Ovary (tissue), 9 donors: ENCODE measurements around the gene DDT. TPM values are rescaled to one million over a fixed set of nuclear protein-coding genes. Genes with fewer than 3 reads are reported as not detected.

Experiments used
- DNase-seq, 5 donors: peaks; one replicate each; pipeline ENCODE4 v3.0.0-alpha.2; 2019 to 2020
- H3K27ac ChIP-seq, 2 donors: fragments of 200-600 bp; one replicate each; pipeline versions ENCODE4 v1.5.1 to v1.8.0; 2019 to 2022
- H3K27me3 ChIP-seq: fragments of 200-600 bp; one replicate; pipeline ENCODE4 v1.8.0; 2022
- H3K36me3 ChIP-seq: fragments of 200-600 bp; sonication (generic); one replicate; pipeline ENCODE4 v1.5.1; 2019
- H3K4me1 ChIP-seq: one replicate; pipeline ENCODE4 v1.8.1; 2013; ENCODE audit warnings: mild to moderate bottlenecking, moderate library complexity; ENCODE audit not compliant: insufficient read depth
- H3K4me3 ChIP-seq: fragments of 200-600 bp; sonication (generic); one replicate; pipeline ENCODE4 v1.5.1; 2017
- H3K9me3 ChIP-seq, 2 donors: fragments of 200-600 bp in 1 of 2; sonication (generic) in 1 of 2; one replicate each; pipeline versions ENCODE4 v1.5.1 to v1.8.1; 2013 to 2019; ENCODE audit warnings: mild to moderate bottlenecking in 1 of 2, moderate library complexity in 1 of 2
- EP300 ChIP-seq: sonication (generic); formaldehyde crosslinking; IDR thresholded peaks from one replicate; pipeline ENCODE4 v1.6.1; 2017; ENCODE audit warnings: antibody characterized with exemption
- POLR2A ChIP-seq: fragments of 450-650 bp; IDR thresholded peaks from one replicate; pipeline ENCODE4 v1.6.1; 2017; ENCODE audit warnings: antibody characterized with exemption, mild to moderate bottlenecking, moderate library complexity
- WGBS, 3 donors: extraction: QIAGEN DNeasy Blood & Tissue Kit in 1 of 3; methylation state at CpG; one replicate each; pipeline versions ENCODE4 v1.1.5 to v1.1.7; 2013 to 2017; 5-methylcytosine and 5-hydroxymethylcytosine counted together
- intact Hi-C, 4 donors: fragments of 100-400 bp; cut with DNase I; formaldehyde crosslinking; loops; one replicate each; pipeline versions ENCODE4 v1.11.0 to v1.15.1; 2022 to 2023
- polyA plus RNA-seq, 2 donors: library from polyadenylated mRNA; stranded (reverse); fragments of 200-250 nt in 1 of 2; fragments of 350-450 nt in 1 of 2; fragmentation: Illumina TruSeq in 1 of 2; extraction: RNeasy Lipid Tissue Mini Kit (QIAGEN cat#74804) in 1 of 2; gene quantifications; one replicate each; pipeline ENCODE4 v1.2.3, GENCODE V29; 2013 to 2014
- total RNA-seq, 7 donors: library from RNA; depleted of rRNA in 2 of 7; stranded (reverse); fragments of >200 nt in 2 of 7; fragmentation: NEBNext Ultra II Directional in 3 of 7; extraction: Animal tissue kit (Norgen Biotek cat#: 25700) in 3 of 7; gene quantifications; one replicate each; pipeline versions ENCODE4 v1.1.0 to v1.2.4, GENCODE V29; 2016 to 2023
- TF ChIP-seq, protein P1 (sequence below), 3 donors: fragments of 450-650 bp in 2 of 3; fragments of 200-600 bp in 1 of 3; IDR thresholded peaks; one replicate each; pipeline versions ENCODE4 v1.5.1 to v1.8.0; 2016 to 2022; ENCODE audit warnings: antibody characterized with exemption in 3 of 3, mild to moderate bottlenecking in 1 of 3
- donor health status: DM: no; HTN: no; CAD: no; lungs with moderate emphysema.
- donor health status: DM: no; HTN: no; CAD: no.
- donor health status: Bipolar disorder and iron deficiency.
- donor health status: DM: yes; HTN: yes; CAD: no.
- donor health status: DM: no; HTN: no; CAD: no.
- donor health status: DM: yes; HTN: yes; CAD: no.

DDT gene
- total and polyA plus RNA-seq, 9 donors = 34.6 to 236 (median 90.0) TPM

- TF ChIP-seq, protein P1, sequence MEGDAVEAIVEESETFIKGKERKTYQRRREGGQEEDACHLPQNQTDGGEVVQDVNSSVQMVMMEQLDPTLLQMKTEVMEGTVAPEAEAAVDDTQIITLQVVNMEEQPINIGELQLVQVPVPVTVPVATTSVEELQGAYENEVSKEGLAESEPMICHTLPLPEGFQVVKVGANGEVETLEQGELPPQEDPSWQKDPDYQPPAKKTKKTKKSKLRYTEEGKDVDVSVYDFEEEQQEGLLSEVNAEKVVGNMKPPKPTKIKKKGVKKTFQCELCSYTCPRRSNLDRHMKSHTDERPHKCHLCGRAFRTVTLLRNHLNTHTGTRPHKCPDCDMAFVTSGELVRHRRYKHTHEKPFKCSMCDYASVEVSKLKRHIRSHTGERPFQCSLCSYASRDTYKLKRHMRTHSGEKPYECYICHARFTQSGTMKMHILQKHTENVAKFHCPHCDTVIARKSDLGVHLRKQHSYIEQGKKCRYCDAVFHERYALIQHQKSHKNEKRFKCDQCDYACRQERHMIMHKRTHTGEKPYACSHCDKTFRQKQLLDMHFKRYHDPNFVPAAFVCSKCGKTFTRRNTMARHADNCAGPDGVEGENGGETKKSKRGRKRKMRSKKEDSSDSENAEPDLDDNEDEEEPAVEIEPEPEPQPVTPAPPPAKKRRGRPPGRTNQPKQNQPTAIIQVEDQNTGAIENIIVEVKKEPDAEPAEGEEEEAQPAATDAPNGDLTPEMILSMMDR (IDR thresholded peaks at IDR 0.05) = no peak
- TF ChIP-seq EP300 (no peak), POLR2A (no peak)
- H3K36me3 ChIP-seq = no peaks in the 10 kb centered on the region
- H3K27me3 ChIP-seq = no peaks in the 10 kb centered on the region
- no peak overlapping the region for H3K27ac ChIP-seq
- no peaks in the 10 kb centered on the region for H3K4me1 ChIP-seq
- no peak overlapping the region for H3K4me3 ChIP-seq
- DNase-seq = no peak
- intact Hi-C loops = no loop called here
- WGBS, 3 donors = 60 to 73% (median 60%) methylated on average over 3 of the region's 3 CpGs
- H3K9me3 ChIP-seq = no peaks in the 10 kb centered on the region
Observed at GRCh38 chr22:23939017-23939357, 35.3 kb downstream of the DDT start.

DNA sequence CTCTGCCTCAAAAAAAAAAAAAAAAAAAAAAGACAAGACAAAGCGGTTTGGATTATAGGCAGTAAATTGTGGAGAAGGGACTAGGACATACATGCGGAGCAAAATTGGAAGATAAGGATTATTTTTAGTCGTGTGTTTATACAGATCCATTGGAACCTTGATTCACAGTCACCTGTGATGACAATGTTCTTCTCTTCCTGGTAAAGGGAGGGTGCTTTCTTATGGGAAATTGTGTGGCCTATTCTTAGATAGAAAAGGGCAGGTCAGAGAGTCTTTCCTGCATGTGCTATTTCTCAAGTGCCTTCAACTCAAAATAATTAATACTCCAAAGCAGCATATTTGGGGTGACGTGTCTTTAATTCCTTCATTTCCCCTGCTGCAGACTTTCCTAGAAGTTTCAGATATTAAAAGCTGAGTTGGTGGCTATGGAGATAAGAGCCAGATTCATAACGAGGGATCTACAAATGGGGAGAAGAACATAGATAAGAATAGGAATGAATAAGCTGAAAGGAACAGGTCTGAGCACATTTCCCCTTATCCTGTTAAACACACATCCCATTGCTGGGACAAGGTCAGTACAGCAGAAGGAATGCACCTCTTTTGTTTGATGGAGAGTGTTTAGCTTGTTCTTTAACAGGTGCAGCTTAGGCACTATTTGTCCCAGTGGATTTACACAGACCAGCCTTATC, 35.8 kb downstream of the DDT start:
- TF ChIP-seq POLR2A = no peak
- TF ChIP-seq EP300 = no peak
- TF ChIP-seq, protein P1 (IDR thresholded peaks at IDR 0.05) = no peak
- no peaks in the 10 kb centered on the region for H3K36me3 ChIP-seq
- no peaks in the 10 kb centered on the region for H3K27me3 ChIP-seq
- H3K4me3 ChIP-seq = no peak overlapping the region
- no peak for DNase-seq
- no peak overlapping the region for H3K27ac ChIP-seq
- H3K4me1 ChIP-seq = no peaks in the 10 kb centered on the region
- H3K9me3 ChIP-seq = no peaks in the 10 kb centered on the region
- intact Hi-C loops = no loop called here
- 46 to 64% (median 56%) methylated on average over 5 of the region's 5 CpGs for WGBS, 3 donors

GRCh38 chr22:23926561-23926960, 47.7 kb downstream of the DDT start:
- TF ChIP-seq EP300 = no peak
- TF ChIP-seq POLR2A = no peak
- TF ChIP-seq, protein P1 (IDR thresholded peaks at IDR 0.05) = no peak
- WGBS, 3 donors = 59 to 81% (median 63%) methylated on average over 14 of the region's 14 CpGs
- intact Hi-C loops = loop anchor here in 1 of 4 donors (5.0 kb wide), 1 partner anchor 46 kb away; the partner anchor contains the start of gene DDT
- Histone ChIP-seq H3K4me3 (no peak overlapping the region), H3K4me1 (no peaks in the 10 kb centered on the region), H3K27me3 (no peaks in the 10 kb centered on the region), H3K27ac (no peak overlapping the region), H3K36me3 (no peaks in the 10 kb centered on the region), H3K9me3 (no peaks in the 10 kb centered on the region)
- peak in 1 of 5 donors; percentile 12 for DNase-seq

DNA sequence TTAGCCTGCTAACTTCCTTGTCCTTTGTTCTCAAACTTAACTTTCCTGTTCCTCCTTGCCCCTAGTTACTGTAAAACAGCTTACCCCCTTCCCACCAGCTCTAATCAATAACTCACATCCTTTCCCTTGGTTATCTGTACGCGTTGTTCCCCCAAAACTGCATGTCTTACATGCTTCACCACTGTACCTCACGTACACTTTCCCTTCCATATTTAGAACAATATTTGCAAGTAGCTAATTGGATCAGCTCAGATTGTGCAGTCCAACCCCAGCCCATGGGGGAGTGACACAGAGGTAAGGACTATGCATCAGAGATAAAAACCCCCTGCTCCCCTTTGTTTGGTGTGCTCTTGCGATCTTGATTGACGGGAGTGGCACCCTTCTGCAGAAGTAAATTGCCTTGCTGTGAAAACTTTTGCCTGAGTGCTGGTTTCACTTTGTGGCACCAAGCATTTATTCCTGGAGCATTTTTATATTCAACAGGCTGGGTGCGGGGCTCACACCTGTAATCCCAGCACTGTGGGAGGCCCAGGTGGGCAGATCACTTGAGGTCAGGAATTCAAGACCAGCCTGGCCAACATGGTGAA, 49.1 kb downstream of the DDT start:
- no peaks in the 10 kb centered on the region for H3K36me3 ChIP-seq

More for the DNA sequence above, 49.1 kb downstream of the DDT start:
- Histone ChIP-seq H3K27ac (no peak overlapping the region), H3K4me1 (no peaks in the 10 kb centered on the region), H3K9me3 (no peaks in the 10 kb centered on the region), H3K4me3 (no peak overlapping the region), H3K27me3 (no peaks in the 10 kb centered on the region)
- intact Hi-C loops = loop anchor here in 1 of 4 donors (5.0 kb wide), 1 partner anchor 47 kb away; the partner anchor contains the start of gene DDT
- no peak for TF ChIP-seq POLR2A
- no peak for TF ChIP-seq EP300
- TF ChIP-seq, protein P1 (IDR thresholded peaks at IDR 0.05) = no peak
- 79 to 92% (median 81%) methylated on average over 6 of the region's 6 CpGs for WGBS, 3 donors
- DNase-seq = no peak
